Tibial artery (tissue), 4 donors: ENCODE results near the gene KDM5A.
"Not testable (repeated sequence)": the region's sequence is repeated elsewhere in the genome, so short reads cannot be mapped to it uniquely, and the experiment has no call there.

ENCODE experiments used
- DNase-seq, 2 donors: peaks; one replicate each; pipeline ENCODE4 v3.0.0-alpha.2; 2019
- H3K27ac ChIP-seq, 2 donors: fragments of 200-600 bp; sonication (generic) in 1 of 2; 1 replicate in 1 of 2; 2 replicates in 1 of 2; pipeline ENCODE4 v1.5.1; 2018 to 2019; ENCODE audit warnings: mild to moderate bottlenecking in 1 of 2
- H3K27me3 ChIP-seq, 2 donors: fragments of 200-600 bp; sonication (generic) in 1 of 2; one replicate each; pipeline versions ENCODE4 v1.5.1 to v1.6.0; 2016 to 2019
- H3K36me3 ChIP-seq, 3 donors: fragments of 200-600 bp; sonication (generic) in 2 of 3; one replicate each; pipeline ENCODE4 v1.5.1; 2016 to 2019; ENCODE audit warnings: mild to moderate bottlenecking in 2 of 3
- H3K4me1 ChIP-seq, 4 donors: fragments of 200-600 bp; sonication (generic) in 2 of 4; 1 replicate in 3 of 4; 2 replicates in 1 of 4; pipeline ENCODE4 v1.5.1; 2016 to 2019
- H3K4me3 ChIP-seq, 2 donors: fragments of 200-600 bp; sonication (generic) in 1 of 2; 1 replicate in 1 of 2; 2 replicates in 1 of 2; pipeline ENCODE4 v1.5.1; 2018 to 2019; ENCODE audit warnings: mild to moderate bottlenecking in 2 of 2
- H3K9me3 ChIP-seq, 3 donors: fragments of 200-600 bp; sonication (generic) in 1 of 3; one replicate each; pipeline ENCODE4 v1.5.1; 2016 to 2019
- intact Hi-C: fragments of 100-400 bp; cut with DNase I; formaldehyde crosslinking; loops from one replicate; pipeline ENCODE4 v1.15.0; 2023; ENCODE audit warnings: low total_unique reads
- TF ChIP-seq, protein P1 (sequence below), 2 experiments: fragments of 200-600 bp in 1 of 2; fragments of 450-650 bp in 1 of 2; IDR thresholded peaks; one replicate each; pipeline ENCODE4 v1.5.1; 2017 to 2019; ENCODE audit warnings: antibody characterized with exemption in 2 of 2, mild to moderate bottlenecking in 1 of 2, moderate library complexity in 1 of 2

KDM5A gene

DNA sequence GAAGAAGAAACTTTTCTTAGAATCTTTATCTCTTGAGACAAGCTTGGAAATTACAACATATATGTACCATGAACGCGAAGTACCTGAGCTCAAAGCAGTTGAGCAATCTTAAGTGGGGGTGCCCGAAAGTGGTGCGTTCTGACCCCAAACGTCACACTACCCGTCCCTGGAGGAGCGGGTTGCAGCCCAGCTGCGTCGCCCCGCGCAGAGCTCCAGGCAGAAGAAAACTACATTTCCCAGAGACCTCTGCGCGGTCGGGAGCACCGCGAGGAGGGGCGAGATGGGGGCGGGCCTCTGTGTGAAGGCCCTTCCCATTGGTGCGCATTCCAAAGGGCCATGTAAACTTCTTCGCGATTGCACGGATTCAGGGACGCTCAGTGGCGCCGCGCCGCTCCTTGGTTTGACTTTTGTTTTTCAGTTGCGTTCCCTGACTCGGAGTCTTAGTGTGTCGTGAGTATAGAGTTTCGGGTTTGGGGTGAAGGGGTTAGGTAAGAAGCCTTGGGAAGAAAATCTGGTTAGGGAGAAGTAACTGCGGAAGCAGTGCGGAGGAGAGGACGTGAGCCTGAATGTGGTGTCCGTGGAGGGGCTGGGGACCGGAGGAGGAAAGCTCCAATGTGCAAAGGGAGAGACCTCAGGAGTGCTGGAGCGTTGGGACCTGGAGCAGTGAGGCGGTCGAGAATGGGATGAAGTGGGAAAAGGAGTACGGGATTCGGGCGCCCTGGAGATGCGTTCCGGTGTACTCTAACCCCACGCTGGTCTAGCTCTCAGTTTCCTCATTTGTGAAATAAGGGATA is 12.3 kb upstream of the KDM5A start, which contains the start of gene CCDC77:
TSS of gene CCDC77 (plus strand) at position 410 of the 794 bp plus-strand sequence. CDS start 7,740 bp downstream, outside the sequence.
- intact Hi-C loops = no loop called here
- H3K9me3 ChIP-seq = no peaks in the 10 kb centered on the region
- peaks cover 0 to 15% (median 9%) of the 10 kb centered on the region in 4 donors for H3K4me1 ChIP-seq
- H3K27me3 ChIP-seq = no peaks in the 10 kb centered on the region
- H3K4me3 ChIP-seq = peak within 1 kb of the TSS; percentile 63 to 70
- no peaks in the 10 kb centered on the region for H3K36me3 ChIP-seq
- peak; percentile 87 to 95 for DNase-seq
- TF ChIP-seq, protein P1, sequence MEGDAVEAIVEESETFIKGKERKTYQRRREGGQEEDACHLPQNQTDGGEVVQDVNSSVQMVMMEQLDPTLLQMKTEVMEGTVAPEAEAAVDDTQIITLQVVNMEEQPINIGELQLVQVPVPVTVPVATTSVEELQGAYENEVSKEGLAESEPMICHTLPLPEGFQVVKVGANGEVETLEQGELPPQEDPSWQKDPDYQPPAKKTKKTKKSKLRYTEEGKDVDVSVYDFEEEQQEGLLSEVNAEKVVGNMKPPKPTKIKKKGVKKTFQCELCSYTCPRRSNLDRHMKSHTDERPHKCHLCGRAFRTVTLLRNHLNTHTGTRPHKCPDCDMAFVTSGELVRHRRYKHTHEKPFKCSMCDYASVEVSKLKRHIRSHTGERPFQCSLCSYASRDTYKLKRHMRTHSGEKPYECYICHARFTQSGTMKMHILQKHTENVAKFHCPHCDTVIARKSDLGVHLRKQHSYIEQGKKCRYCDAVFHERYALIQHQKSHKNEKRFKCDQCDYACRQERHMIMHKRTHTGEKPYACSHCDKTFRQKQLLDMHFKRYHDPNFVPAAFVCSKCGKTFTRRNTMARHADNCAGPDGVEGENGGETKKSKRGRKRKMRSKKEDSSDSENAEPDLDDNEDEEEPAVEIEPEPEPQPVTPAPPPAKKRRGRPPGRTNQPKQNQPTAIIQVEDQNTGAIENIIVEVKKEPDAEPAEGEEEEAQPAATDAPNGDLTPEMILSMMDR (IDR thresholded peaks at IDR 0.05) = peak in 1 of 2 experiments; percentile 21
- peak within 1 kb of the TSS; percentile 62 to 73 for H3K27ac ChIP-seq

DNA sequence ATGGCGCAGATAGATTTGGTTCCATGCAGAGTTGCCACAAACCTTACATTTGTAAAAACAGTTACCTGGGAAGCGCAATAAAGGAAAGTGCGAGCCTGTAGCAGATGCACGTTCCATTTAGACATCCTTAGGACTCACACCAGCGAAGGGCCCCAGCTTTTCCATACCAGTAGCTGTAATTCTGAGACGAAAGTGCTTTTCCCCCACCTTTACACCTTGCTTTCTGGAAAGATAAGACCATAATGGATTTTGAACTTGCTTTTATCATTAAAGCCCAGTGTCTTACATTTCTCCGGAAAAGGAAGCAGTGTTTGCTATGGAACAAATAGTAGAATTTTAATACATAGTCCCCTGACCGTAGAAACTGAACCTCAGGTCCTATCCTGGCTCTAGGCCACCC is 11.7 kb upstream of the KDM5A start:
- Histone ChIP-seq H3K36me3 (no peaks in the 10 kb centered on the region), H3K27me3 (no peaks in the 10 kb centered on the region), H3K4me1 (peaks cover 0 to 15% (median 9%) of the 10 kb centered on the region in 4 donors), H3K27ac (peak overlapping the region; percentile 62 to 73), H3K9me3 (no peaks in the 10 kb centered on the region), H3K4me3 (peak overlapping the region; percentile 63 to 70)
- DNase-seq = no peak
- TF ChIP-seq, protein P1 (IDR thresholded peaks at IDR 0.05) = no peak
- intact Hi-C loops = no loop called here

DNA sequence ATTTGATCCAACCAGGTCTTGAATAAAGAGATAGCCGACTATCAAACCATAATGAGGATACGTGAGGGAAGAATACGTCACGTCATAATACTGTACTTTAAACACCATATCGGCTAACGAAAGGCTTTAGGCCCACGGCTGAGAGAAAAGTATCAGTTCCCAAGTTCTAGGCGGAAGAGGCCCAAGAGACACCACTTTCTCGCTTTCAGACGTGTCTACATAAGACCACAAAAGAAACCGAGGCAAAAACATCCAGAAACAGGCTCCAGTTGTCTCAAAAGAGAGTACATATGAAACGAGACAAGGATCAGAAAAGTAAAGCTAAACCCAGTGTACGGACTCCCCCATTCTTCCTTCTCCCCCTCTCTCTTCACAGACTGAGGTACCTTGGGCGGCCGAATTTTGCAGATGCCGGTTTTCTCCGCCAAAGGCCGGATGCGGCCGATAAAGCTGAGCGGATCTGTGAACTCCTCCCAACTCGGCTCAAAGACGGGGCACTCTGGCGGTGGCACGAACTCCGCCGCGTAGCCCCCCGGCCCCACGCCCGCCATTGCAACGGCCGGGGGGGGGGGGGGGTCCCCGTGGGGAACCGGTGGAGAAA is 479 bp downstream of the KDM5A start:
- Histone ChIP-seq H3K27me3 (no peaks in the 10 kb centered on the region), H3K36me3 (peaks cover 11 to 14% (median 13%) of the 10 kb centered on the region in 3 donors), H3K4me1 (peaks cover 0 to 37% (median 20%) of the 10 kb centered on the region in 4 donors), H3K4me3 (peak overlapping the region; percentile 65 to 85), H3K27ac (peak overlapping the region; percentile 84), H3K9me3 (no peaks in the 10 kb centered on the region)
- TF ChIP-seq, protein P1 (IDR thresholded peaks at IDR 0.05) = no peak
- peak in 1 of 2 donors; percentile 67 for DNase-seq
- intact Hi-C loops = no loop called here

- peaks cover 0 to 37% (median 20%) of the 10 kb centered on the region in 4 donors for H3K4me1 ChIP-seq
- H3K36me3 ChIP-seq = peaks cover 18 to 21% (median 19%) of the 10 kb centered on the region in 3 donors
- TF ChIP-seq, protein P1 (IDR thresholded peaks at IDR 0.05) = no peak
- H3K27ac ChIP-seq = peak overlapping the region; percentile 84
- no peaks in the 10 kb centered on the region for H3K9me3 ChIP-seq
- peak overlapping the region; percentile 65 to 85 for H3K4me3 ChIP-seq
- intact Hi-C loops = no loop called here
- no peaks in the 10 kb centered on the region for H3K27me3 ChIP-seq
- DNase-seq = no peak
Measured at GRCh38 chr12:388012-388411, 1.1 kb downstream of the KDM5A start.

- TF ChIP-seq, protein P1 (IDR thresholded peaks at IDR 0.05) = no peak
- Histone ChIP-seq H3K4me3 (peak overlapping the region; percentile 65 to 85), H3K27me3 (no peaks in the 10 kb centered on the region), H3K27ac (no peak overlapping the region), H3K36me3 (peaks cover 31 to 34% (median 33%) of the 10 kb centered on the region in 3 donors), H3K9me3 (no peaks in the 10 kb centered on the region), H3K4me1 (peaks cover 0 to 37% (median 20%) of the 10 kb centered on the region in 4 donors)
- intact Hi-C loops = no loop called here
- DNase-seq = no peak
Measured at GRCh38 chr12:386651-387050, 2.5 kb downstream of the KDM5A start.

DNA sequence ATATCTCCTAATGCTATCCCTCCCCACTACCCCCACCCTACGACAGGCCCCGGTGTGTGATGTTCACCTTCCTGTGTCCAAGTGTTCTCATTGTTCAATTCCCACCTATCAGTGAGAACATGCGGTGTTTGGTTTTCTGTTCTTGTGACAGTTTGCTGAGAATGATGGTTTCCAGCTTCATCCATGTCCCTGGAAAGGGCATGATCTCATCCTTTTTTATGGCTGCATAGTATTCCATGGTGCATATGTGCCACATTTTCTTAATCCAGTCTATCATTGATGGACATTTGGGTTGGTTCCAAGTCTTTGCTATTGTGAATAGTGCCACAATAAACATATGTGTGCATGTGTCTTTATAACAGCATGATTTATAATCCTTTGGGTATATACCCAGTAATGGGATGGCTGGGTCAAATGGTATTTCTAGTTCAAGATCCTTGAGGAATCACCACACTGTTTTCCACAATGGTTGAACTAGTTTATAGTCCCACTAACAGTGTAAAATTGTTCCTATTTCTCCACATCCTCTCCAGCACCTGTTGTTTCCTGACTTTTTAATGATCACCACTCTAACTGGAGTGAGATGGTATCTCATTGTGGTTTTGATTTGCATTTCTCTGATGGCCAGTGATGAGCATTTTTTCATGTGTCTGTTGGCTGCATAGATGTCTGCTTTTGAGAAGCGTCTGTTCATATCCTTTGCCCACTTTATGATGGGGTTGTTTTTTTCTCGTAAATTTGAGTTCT is 18.2 kb downstream of the KDM5A start:
- H3K27ac ChIP-seq, H3K4me1 ChIP-seq, H3K4me3 ChIP-seq, DNase-seq, H3K9me3 ChIP-seq, H3K27me3 ChIP-seq, intact Hi-C loops: not testable (repeated sequence)
- H3K36me3 ChIP-seq = peaks cover 27 to 57% (median 43%) of the 10 kb centered on the region in 3 donors
